H9 (cell line): Measurements from ENCODE around the gene MAP2K7. TPM values are rescaled to one million over a fixed set of nuclear protein-coding genes. Genes with fewer than 3 reads are reported as not detected.
A peak's percentile ranks its signal among the peaks of the same experiment; 100 is the strongest.

ENCODE experiments used
- DNase-seq: peaks from one replicate; pipeline ENCODE4 v3.0.0-alpha.2; 2017
- H2AFZ ChIP-seq: one replicate; pipeline ENCODE4 v1.6.1; 2013; ENCODE audit warnings: mild to moderate bottlenecking, low read length, control low read depth, moderate library complexity
- H2AK5ac ChIP-seq: 2 replicates; pipeline ENCODE4 v1.6.1; 2013; ENCODE audit warnings: low read length, control low read depth, mixed read lengths; ENCODE audit not compliant: insufficient read length
- H2BK120ac ChIP-seq: one replicate; pipeline ENCODE4 v1.6.1; 2013; ENCODE audit warnings: low read depth, mild to moderate bottlenecking, low read length, control low read depth, inconsistent platforms; ENCODE audit not compliant: poor library complexity, severe bottlenecking
- H2BK12ac ChIP-seq: 2 replicates; pipeline ENCODE4 v1.6.1; 2013; ENCODE audit warnings: low read length, control low read depth, mixed read lengths, low read depth; ENCODE audit not compliant: insufficient read length
- H2BK15ac ChIP-seq: 2 replicates; pipeline ENCODE4 v1.6.1; 2013; ENCODE audit warnings: low read depth, low read length, control low read depth
- H2BK20ac ChIP-seq: one replicate; pipeline ENCODE4 v1.6.1; 2013; ENCODE audit warnings: low read depth, mild to moderate bottlenecking, low read length, control low read depth, inconsistent platforms; ENCODE audit not compliant: poor library complexity, severe bottlenecking
- H2BK5ac ChIP-seq: 2 replicates; pipeline ENCODE4 v1.6.1; 2013; ENCODE audit warnings: low read length, control low read depth, mixed read lengths; ENCODE audit not compliant: insufficient read length
- H3K14ac ChIP-seq: 2 replicates; pipeline ENCODE4 v1.6.1; 2013; ENCODE audit warnings: low read length, control low read depth; ENCODE audit not compliant: insufficient read depth
- H3K18ac ChIP-seq: 2 replicates; pipeline ENCODE4 v1.6.1; 2013; ENCODE audit warnings: low read depth, mild to moderate bottlenecking, mixed read lengths, low read length, control low read depth; ENCODE audit not compliant: insufficient read length
- H3K23ac ChIP-seq: 2 replicates; pipeline ENCODE4 v1.6.1; 2013; ENCODE audit warnings: low read length, control low read depth, mixed read lengths, low read depth; ENCODE audit not compliant: insufficient read length
- H3K23me2 ChIP-seq: 2 replicates; pipeline ENCODE4 v1.6.1; 2013; ENCODE audit warnings: low read depth, mild to moderate bottlenecking, mixed read lengths, low read length, control low read depth; ENCODE audit not compliant: insufficient read length, poor library complexity, severe bottlenecking
- H3K27ac ChIP-seq: 2 replicates; pipeline ENCODE4 v1.5.1; 2013; ENCODE audit warnings: low read length, control low read depth, mixed read lengths, low read depth; ENCODE audit not compliant: insufficient read length
- H3K27me3 ChIP-seq: 2 replicates; pipeline ENCODE4 v1.6.1; 2013; ENCODE audit warnings: low read length, control low read depth, inconsistent platforms; ENCODE audit not compliant: insufficient read depth
- H3K4ac ChIP-seq: 2 replicates; pipeline ENCODE4 v1.6.1; 2013; ENCODE audit warnings: low read depth, mild to moderate bottlenecking, control low read depth, inconsistent platforms, low read length, moderate library complexity
- H3K4me1 ChIP-seq: 2 replicates; pipeline ENCODE4 v1.6.1; 2013; ENCODE audit warnings: low read length, control low read depth, inconsistent platforms; ENCODE audit not compliant: insufficient read depth
- H3K4me2 ChIP-seq: 2 replicates; pipeline ENCODE4 v1.6.1; 2013; ENCODE audit warnings: low read length, control low read depth, mixed read lengths; ENCODE audit not compliant: insufficient read length, insufficient read depth
- H3K56ac ChIP-seq: 2 replicates; pipeline ENCODE4 v1.6.1; 2013; ENCODE audit warnings: low read depth, mild to moderate bottlenecking, mixed read lengths, low read length, control low read depth; ENCODE audit not compliant: insufficient read length
- H3K79me1 ChIP-seq: 2 replicates; pipeline ENCODE4 v1.6.1; 2013; ENCODE audit warnings: low read depth, mild to moderate bottlenecking, moderate library complexity, low read length, control low read depth, inconsistent platforms; ENCODE audit not compliant: insufficient read depth, poor library complexity, severe bottlenecking
- H3K79me2 ChIP-seq: 2 replicates; pipeline ENCODE4 v1.6.1; 2013; ENCODE audit warnings: low read length, control low read depth, inconsistent platforms; ENCODE audit not compliant: insufficient read depth
- H3K9ac ChIP-seq: 2 replicates; pipeline ENCODE4 v1.6.1; 2013; ENCODE audit warnings: low read length, control low read depth, mixed read lengths; ENCODE audit not compliant: insufficient read length; ENCODE audit errors: extremely low read depth
- H3K9me3 ChIP-seq: one replicate; pipeline ENCODE4 v1.6.1; 2013; ENCODE audit warnings: low read depth, low read length, inconsistent platforms; ENCODE audit not compliant: control insufficient read depth
- H3T11ph ChIP-seq: one replicate; pipeline ENCODE4 v1.6.1; 2013; ENCODE audit warnings: mild to moderate bottlenecking, low read length, control low read depth, inconsistent platforms
- H4K20me1 ChIP-seq: one replicate; pipeline ENCODE4 v1.6.1; 2013; ENCODE audit not compliant: control insufficient read depth, insufficient read length, insufficient read depth
- H4K5ac ChIP-seq: 2 replicates; pipeline ENCODE4 v1.6.1; 2013; ENCODE audit warnings: low read depth, mild to moderate bottlenecking, mixed read lengths, low read length, control low read depth; ENCODE audit not compliant: insufficient read length
- H4K8ac ChIP-seq: replicated peaks from 2 replicates; pipeline ENCODE4 v1.6.1; 2013; ENCODE audit warnings: low read length, control low read depth, mixed read lengths, low read depth; ENCODE audit not compliant: insufficient read length
- H4K91ac ChIP-seq: 2 replicates; pipeline ENCODE4 v1.6.1; 2013; ENCODE audit warnings: low read depth, mild to moderate bottlenecking, moderate library complexity, mixed read lengths, low read length, control low read depth; ENCODE audit not compliant: insufficient read length
- H3K27ac Mint-ChIP-seq, 3 experiments: 2 replicates in 2 of 3; 3 replicates in 1 of 3; pipeline ENCODE4 v1.8.0; 2020 to 2021; ENCODE audit warnings: mixed read lengths in 3 of 3, mild to moderate bottlenecking in 1 of 3, moderate library complexity in 1 of 3
- H3K27me3 Mint-ChIP-seq: 2 replicates; pipeline ENCODE4 v1.8.0; 2021; ENCODE audit warnings: low read depth, mild to moderate bottlenecking, moderate library complexity, mixed read lengths
- H3K36me3 Mint-ChIP-seq, 3 experiments: 2 replicates in 2 of 3; 3 replicates in 1 of 3; pipeline ENCODE4 v1.8.0; 2020 to 2021; ENCODE audit warnings: low read depth in 3 of 3, mixed read lengths in 3 of 3; ENCODE audit not compliant: insufficient read depth in 1 of 3
- H3K4me1 Mint-ChIP-seq, 2 experiments: 2 replicates each; pipeline ENCODE4 v1.8.0; 2020; ENCODE audit warnings: mixed read lengths in 2 of 2
- H3K4me3 Mint-ChIP-seq, 2 experiments: 2 replicates in 1 of 2; 3 replicates in 1 of 2; pipeline ENCODE4 v1.8.0; 2020 to 2021; ENCODE audit warnings: mild to moderate bottlenecking in 2 of 2, mixed read lengths in 2 of 2, moderate library complexity in 1 of 2
- H3K9me3 Mint-ChIP-seq, 2 experiments: 2 replicates in 1 of 2; 3 replicates in 1 of 2; pipeline ENCODE4 v1.8.0; 2020; ENCODE audit warnings: mild to moderate bottlenecking in 2 of 2, mixed read lengths in 2 of 2, moderate library complexity in 1 of 2
- WGBS: extraction: QIAGEN DNeasy Blood & Tissue Kit; methylation state at CpG from one replicate; pipeline ENCODE4 v1.1.7; 2013; ENCODE audit warnings: missing lambda C conversion rate, low lambda C conversion rate, mixed read lengths; ENCODE audit not compliant: insufficient read length; ENCODE audit errors: extremely low coverage; 5-methylcytosine and 5-hydroxymethylcytosine counted together
- total RNA-seq: library from RNA; stranded (reverse); gene quantifications from 2 replicates; pipeline ENCODE4 v1.2.1, GENCODE V29; 2021
- TF ChIP-seq, protein P1 (sequence below): fragments of 200-600 bp; sonication (generic); conservative IDR thresholded peaks from 3 replicates; pipeline ENCODE4 v1.8.0; 2021; ENCODE audit warnings: antibody characterized with exemption, mild to moderate bottlenecking

Gene MAP2K7
- total RNA-seq, 1 experiment from 2014 or later = 48.1 TPM

- Histone ChIP-seq H2BK120ac (no peak overlapping the region), H3K18ac (peak overlapping the region; percentile 38), H3K23ac (no peak overlapping the region), H3K79me2 (no peaks in the 10 kb centered on the region), H3K79me1 (no peaks in the 10 kb centered on the region), H3K4me2 (peak overlapping the region; percentile 74), H4K8ac (no peak overlapping the region), H2AFZ (no peak overlapping the region), H3K23me2 (peaks cover 17% of the 10 kb centered on the region), H3K27me3 (peaks cover 16% of the 10 kb centered on the region; the same call in 1 of the 2 replicates), H4K91ac (no peak overlapping the region), H3K27ac (no peak overlapping the region), H2AK5ac (no peak overlapping the region), H2BK12ac (no peak overlapping the region), H3K56ac (no peak overlapping the region), H3T11ph (no peak overlapping the region), H2BK20ac (no peak overlapping the region), H3K9me3 (no peaks in the 10 kb centered on the region), H2BK5ac (no peak overlapping the region), H3K4ac (no peak overlapping the region), H2BK15ac (no peak overlapping the region), H4K20me1 (no peaks in the 10 kb centered on the region), H3K14ac (no peak overlapping the region), H4K5ac (no peak overlapping the region), H3K9ac (no peak overlapping the region), H3K4me1 (no peaks in the 10 kb centered on the region)
- Mint-ChIP-seq H3K36me3 (peaks cover 7 to 14% (median 13%) of the 10 kb centered on the region in 3 experiments; a peak in 6 of 7 replicates), H3K4me3 (peak overlapping the region; percentile 67 to 91), H3K9me3 (no peaks in the 10 kb centered on the region; a peak in 1 of 5 replicates), H3K27me3 (peaks cover 57% of the 10 kb centered on the region), H3K4me1 (peaks cover 20 to 27% of the 10 kb centered on the region in 2 experiments), H3K27ac (no peak overlapping the region)
- peak; percentile 71 for DNase-seq
- TF ChIP-seq, protein P1, sequence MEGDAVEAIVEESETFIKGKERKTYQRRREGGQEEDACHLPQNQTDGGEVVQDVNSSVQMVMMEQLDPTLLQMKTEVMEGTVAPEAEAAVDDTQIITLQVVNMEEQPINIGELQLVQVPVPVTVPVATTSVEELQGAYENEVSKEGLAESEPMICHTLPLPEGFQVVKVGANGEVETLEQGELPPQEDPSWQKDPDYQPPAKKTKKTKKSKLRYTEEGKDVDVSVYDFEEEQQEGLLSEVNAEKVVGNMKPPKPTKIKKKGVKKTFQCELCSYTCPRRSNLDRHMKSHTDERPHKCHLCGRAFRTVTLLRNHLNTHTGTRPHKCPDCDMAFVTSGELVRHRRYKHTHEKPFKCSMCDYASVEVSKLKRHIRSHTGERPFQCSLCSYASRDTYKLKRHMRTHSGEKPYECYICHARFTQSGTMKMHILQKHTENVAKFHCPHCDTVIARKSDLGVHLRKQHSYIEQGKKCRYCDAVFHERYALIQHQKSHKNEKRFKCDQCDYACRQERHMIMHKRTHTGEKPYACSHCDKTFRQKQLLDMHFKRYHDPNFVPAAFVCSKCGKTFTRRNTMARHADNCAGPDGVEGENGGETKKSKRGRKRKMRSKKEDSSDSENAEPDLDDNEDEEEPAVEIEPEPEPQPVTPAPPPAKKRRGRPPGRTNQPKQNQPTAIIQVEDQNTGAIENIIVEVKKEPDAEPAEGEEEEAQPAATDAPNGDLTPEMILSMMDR = peak; percentile 74
- no CpG with 5 or more reads among the region's 71 CpGs for WGBS
These were observed 13.8 kb downstream of the MAP2K7 start for GRCh38 chr19:7917267-7918061.
